ENCODE results near the gene RRP1B.
A peak's percentile ranks its signal among the peaks of the same experiment; 100 is the strongest.

Gene RRP1B

DNA sequence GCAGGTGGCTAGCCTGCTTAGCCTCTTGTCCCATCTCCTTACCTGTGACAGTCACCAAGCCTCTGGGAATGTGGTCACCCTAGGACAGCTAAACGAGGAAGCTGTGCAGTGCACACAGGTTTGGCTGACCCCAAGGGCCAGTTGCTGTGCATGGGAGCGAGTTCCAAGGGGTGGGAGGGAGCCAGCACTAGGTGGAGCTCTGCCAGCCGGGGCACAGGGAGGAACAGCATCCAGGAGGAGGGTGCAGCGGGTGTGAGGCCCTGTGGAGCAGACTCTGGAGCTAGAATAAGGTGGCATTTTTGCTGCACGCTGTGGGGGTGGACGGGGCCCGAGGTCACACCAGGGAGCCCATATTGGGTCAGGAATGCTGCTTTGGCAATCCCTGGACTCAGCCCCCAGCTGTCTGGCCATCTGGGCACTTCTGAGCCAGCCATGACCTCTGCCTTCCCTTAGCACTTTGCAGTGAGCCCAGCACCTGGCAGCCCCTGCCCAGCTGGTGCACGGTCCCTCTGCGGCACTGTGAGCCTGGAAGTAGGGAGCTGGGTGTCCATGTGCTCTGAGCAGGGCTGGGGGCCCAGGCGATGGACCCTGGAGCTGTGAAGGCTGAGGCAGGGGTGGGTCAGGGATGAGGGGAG lies 68.3 kb downstream of the RRP1B start:
- DNase-seq (ENCODE audit: low read depth) = no peak

DNA sequence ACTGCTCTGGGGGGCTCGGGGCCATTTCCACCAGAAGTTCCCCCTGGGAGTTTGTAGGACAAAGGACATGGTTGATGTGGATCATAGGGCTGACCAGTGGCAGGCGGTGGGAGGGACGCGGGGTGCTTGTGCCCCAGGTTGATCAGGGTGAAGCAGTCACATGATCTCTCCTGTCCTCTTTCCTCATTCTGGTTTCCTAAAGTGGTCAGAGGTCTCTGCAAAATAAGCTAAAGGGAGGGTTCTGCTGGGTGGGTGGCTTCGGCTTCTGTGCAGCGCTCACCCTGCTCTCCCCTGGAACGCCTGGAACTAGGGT lies 68.8 kb downstream of the RRP1B start:
- DNase-seq (ENCODE audit: low read depth) = no peak

DNA sequence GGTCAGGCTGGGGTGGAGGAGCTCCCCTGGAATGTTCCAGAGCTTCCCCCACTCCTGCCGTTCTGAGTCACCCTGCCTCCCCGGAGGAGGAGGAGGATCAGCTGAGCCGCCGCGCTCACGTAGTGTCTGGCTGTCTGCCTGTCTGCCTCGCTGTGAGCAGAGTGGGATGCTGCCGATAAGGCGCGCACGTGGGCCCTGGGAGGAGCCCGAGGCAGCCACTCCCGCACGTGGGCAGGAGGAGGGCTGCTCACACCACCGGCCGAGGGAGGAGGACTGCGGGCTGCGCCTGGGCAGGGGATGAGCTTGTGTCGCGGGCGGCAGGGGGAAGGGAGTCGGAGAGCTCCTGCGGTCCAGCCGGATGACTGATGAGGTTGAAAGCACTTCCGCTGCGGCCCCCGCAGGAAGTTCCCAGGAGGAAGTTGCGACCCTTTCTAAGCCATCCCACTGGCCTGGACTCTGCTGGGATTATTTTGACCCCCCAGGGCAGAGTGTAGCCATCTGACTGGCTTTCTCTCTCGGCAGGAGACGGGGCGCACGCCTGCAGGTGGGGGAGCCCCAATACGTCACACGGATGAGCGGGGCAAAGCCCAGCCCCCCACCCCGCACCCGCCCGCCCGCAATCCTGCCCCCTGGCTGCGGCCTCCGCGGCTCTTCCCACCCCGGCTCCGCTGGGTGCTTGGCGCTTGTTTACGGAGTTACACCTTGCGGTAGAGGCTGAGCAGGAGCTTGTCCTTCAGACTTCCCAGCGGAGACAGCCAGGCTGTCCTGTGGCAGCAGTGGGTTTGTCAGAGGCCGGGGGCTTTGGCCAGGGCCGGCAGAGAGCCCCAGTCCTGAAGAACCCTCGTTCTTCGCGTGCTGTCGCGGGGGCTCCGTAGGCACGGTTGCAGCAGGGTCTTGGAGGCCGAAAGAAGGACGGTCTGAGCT lies 69.4 kb downstream of the RRP1B start:
- DNase-seq (ENCODE audit: low read depth) = peak; percentile 71

- DNase-seq (ENCODE audit: low read depth) = no peak
These were observed 72.1 kb downstream of the RRP1B start for GRCh38 chr21:43731476-43731875.

DNA sequence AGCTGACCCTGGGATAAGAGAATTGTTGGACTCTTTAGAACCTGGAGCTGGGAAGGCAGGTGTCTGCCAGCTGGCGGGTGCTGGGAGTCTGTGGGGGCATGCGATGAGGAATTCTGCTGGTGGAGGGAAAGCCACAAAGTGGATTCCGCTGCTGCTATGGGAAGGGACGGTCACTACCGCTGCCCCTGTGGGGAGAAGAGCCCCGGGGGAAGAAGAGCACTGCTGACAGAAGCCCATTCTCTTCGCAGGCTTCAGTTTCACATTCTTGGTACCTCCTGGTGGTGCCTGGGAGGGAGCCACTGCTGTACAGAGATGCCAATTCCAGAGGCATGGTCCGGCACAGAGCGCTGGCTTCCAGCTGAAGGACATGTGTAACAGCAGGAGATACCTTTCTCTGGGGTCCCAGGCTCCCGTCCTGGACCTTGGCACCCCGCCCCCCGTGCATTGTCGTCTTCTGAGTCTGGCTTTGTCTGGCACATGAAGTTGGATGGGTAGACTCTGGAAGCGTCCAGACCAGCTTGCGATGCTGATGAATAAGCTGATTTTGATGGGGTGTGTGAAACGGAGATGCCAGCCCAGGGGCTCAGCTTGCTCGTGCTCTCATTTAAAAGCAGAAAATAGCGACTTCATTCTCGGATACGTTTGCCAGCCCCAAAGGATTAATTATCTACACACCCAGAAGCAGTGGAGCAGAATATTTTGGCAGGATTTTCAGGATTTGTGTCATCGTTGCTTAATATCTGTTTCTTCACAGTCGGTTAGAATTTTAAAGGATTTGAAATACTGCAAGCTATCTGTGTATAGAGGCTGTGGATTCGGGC lies 72.7 kb downstream of the RRP1B start:
- no peak for DNase-seq (ENCODE audit: low read depth)

- no peak for DNase-seq (ENCODE audit: low read depth)
These were observed 73.7 kb downstream of the RRP1B start for GRCh38 chr21:43733060-43733459.

DNA sequence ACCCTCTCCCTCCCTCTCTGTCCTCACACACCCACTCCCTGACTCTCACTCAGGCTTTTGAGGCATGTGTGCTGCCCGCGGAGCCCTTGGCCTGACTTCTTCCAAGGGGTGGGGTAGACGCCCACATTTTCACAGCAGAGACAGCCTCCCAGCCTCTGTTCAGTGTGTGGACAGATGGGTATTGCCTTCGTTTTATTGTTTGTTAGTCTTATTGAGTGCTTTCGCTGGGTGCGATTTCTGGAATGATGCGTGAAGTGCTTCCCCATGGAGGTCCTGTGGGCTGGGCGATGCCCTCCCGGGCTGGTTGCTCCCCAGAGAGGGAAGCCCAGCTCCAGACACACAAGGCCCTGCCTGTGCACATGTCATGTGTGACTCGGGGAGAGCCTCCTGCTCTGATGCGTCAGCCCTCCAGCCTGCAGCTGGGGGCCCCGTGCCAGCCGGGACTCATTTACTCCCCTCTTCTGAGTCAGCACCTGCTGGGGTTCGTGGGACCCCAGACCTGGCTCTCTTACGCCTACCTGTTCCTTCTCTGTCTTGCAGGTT lies 74.2 kb downstream of the RRP1B start:
- peak; percentile 40 for DNase-seq (ENCODE audit: low read depth)

DNA sequence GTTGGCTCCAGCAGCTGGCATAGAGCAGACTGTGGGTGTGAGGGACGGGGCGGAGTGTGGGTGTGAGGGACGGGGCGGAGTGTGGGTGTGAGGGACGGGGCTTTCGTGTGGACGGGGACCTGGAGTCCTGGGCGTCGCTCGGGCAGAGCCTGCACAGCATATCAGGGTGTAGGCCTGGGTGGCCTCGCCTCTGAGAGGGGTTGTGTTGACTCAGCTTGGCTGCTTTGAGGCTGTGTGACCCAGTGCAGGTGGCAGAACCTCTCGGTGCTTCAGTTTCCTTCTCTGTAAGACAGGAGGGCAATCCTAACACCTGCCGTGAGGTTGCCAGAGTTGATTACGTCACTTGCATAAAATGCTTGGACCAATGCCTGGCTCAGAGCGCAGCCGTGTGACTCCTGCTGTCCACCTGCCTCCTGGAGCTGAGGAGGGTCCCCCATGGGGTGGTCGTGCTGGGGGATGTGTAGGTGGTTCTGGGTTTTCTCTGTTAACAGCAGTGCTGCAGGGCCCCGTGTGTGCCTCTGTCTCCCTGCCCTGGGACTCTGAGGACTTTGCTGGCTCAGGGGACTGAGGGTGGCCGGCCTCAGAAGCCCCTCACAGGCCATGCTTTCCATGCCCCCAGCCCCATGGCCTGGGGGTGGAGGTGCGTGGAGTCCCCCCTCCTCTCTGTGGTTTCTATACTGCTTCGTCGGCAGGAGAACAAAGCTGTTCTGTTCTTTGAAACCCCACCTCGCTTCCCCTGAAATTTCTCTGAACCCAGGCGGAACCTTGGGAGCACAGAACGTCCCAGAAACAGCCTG lies 75.0 kb downstream of the RRP1B start:
- DNase-seq (ENCODE audit: low read depth) = no peak

GRCh38 chr21:43734928-43735229 lies 75.5 kb downstream of the RRP1B start:
- DNase-seq (ENCODE audit: low read depth) = no peak

DNA sequence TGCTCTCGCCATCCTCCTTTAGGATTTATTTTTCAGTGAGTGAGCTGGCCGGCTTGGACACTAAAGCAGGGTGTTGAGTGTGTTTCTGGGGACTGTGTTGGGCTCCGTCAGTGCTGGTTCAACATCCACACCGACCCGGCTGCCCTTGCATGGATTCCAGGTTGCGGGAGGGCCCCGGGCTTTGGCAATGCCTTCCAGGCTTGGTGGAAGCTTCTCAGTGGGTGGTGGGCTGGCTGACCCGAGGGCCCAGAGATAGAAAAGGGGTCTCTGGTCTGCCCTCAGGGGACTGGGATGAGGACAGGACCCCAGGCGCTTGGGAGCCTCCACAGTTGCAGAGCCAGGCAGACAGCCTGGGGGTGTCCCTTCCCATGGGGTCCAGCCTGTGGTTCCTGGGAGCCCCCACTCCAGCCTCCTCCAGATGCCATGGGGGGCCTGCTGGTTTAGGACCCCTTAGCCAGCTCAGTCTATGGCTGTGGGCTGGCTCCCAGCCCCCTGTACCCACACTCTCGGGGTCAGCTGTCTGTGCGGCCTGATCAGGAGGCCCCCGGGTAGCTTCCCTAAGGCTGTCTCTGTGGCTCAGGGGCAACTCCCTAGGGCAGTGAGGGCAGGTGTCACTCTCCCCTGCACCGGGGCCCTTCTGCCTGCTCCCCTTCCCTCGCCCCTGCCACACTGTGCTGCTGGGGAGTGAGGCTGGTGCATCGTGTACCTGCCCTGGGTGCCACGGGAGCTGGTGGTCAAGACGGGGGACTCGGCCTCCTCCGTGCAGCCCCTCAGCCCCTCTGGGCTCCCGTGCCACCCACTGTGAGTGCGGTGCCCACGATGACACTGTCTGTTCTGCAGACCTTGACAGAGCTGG lies 76.1 kb downstream of the RRP1B start:
- no peak for DNase-seq (ENCODE audit: low read depth)

DNA sequence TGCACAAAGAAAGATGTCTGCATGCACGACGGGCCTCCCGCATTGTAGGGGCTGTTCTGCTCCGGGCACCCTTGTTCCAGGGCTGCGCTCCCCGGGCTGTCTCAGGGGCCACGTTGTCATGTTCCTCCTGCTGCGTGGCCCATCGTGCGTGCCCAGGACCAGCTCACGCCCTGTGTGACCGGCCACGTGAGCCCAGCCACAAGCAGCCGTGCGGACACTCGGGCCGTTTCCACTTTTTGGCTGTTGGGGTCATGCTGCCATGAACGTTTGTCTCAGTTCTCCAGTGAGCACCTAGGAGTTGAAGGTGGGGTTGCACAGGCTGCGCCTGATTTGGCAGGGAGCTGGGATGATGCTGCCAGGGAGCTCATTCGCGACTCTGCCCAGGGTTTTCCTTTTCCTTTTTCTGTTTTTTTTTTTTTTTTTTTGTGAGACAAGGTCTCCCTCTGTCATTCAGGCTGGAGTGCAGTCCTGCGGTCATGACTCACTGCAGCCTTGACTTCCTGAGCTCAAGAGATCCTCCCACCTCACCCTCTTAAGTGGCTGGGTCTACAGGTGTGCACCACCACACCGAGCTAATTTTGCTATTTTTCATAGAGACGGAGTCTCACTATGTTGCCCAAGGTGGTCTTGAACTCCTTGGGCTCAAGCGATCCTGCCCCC lies 77.0 kb downstream of the RRP1B start:
- no peak for DNase-seq (ENCODE audit: low read depth)

DNA sequence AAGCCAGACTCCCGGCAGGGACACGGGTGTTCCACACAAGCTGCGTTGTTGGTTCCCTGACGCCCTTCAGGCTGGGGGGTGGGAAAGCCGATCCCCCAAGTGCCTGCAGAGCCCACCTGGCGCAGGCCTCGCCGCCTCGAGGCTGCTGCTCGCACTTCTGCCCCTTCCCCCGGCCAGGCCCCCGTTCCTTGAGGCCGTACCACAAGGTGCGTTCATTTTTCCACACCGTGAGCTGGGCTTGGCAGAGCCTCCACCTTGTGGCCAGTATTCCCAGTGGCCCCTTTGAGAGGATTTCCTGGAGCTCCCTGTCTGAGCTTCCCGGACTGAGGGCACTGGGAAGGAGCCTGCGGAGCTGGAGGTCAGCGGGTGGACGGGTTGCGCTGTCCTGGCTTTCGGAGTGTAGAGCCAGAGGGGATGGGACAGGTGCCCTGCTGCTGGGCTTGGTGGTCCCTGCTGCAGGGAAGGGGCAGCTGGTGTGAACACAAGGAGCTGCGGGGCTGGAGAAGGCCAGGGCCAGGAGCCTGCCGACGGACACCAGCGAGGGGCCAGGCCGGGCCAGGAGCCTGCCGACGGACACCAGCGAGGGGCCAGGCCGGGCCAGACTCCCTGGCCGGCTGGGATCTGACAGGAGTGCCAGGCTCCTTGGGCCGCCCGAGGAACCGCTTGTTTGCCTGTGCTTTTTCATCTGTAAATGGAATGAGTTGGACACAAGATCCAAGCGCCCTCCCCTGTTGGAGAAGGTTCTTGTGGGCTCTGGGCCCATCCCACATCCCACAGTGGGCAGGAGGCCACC lies 78.0 kb downstream of the RRP1B start:
- no peak for DNase-seq (ENCODE audit: low read depth)

GRCh38 chr21:43739621-43740435 lies 80.5 kb downstream of the RRP1B start:
- DNase-seq (ENCODE audit: low read depth) = no peak

GRCh38 chr21:43740497-43741156 lies 81.3 kb downstream of the RRP1B start:
- no peak for DNase-seq (ENCODE audit: low read depth)

GRCh38 chr21:43741423-43742096 lies 82.2 kb downstream of the RRP1B start:
- DNase-seq (ENCODE audit: low read depth) = no peak

DNA sequence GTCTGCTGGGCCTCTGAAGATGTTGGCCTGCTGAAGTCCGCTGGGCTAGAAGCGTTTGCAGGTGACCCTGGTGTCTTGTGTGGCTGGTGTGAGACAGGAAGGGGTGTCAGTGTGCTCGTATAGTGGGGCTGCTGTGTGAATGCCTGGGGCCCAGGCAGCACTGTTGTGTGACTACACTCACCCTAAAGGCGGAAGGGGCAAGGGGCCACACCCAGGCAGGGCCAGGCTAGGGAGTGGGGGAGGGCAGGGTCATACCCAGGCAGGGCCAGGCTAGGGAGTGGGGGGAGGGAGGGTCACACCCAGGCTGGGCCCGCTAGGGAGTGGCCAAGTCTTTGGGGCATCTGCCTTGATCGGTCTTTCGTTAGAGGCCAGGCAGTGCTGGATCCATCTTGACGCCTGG lies 84.6 kb downstream of the RRP1B start:
- no peak for DNase-seq (ENCODE audit: low read depth)

DNA sequence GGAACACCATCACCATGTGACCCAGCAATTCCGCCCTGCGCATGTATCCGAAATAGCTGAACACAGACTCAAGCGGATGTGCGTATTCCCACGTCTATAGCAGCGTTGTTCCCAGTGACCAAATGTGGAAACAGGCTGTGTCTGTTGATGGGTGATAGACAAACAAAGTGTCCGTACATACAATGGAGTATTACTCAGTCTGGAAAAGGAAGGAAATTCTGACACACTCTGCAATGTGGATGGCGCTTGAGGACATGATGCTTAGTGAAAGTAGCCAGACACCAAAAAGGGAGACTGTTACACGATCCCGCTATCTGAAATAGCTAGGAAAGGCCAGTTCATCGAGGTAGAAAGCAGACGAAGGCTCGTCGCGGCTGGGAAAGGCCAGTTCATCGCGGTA lies 85.4 kb downstream of the RRP1B start:
- no peak for DNase-seq (ENCODE audit: low read depth)
